ENCODE measurements around the gene ABCC6. TPM values are rescaled to one million over a fixed set of nuclear protein-coding genes. Genes with fewer than 3 reads are reported as not detected.
"Not testable (repeated sequence)": the region's sequence is repeated elsewhere in the genome, so short reads cannot be mapped to it uniquely, and the experiment has no call there.

The ABCC6 gene
- total RNA-seq, 6 experiments from 2014 or later = 54.9 to 115 (median 97.1) TPM

DNA sequence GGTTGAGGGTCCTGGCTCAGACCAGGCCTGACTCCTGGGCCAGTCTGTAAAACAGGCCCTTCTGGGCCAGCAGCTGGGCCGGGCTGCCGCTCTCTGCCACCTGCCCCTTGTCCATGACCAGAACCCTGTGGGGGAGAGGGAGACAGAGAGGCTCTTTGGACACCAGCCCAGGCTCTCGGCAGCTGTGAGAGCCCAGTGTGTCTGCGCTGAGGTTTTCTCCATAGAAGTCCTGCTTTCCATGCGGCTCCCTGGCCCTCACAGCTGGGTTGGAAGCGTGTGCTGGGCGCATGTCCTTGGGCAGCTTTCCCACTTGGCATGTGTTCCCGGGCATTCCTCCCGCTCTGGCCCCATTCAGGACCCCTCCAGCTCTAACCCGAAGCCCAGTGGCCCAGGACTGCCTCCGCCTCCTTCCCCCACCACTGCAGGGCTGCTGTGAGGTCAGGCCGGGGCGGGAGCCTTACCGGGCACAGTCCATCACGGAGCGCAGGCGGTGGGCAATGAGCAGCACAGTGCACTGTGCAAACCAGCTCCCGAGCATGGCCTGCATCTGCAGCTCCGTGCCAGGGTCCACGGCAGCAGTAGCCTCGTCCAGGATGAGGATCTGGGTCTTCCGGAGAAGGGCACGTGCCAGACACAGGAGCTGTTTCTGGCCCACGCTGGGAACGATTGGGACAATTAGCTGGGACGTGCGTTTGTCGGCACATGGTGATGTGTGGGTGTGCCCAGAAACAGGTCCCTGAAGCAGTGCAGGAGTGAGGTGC, 73.0 kb downstream of the ABCC6 start:
- DNase-seq = peak; percentile 69 to 95 (median 91)
- intact Hi-C loops (cut with DNase I) = no loop called here
- peak; percentile 56 to 80 (median 70) for ATAC-seq
- no peaks in the 10 kb centered on the region for H3K27me3 ChIP-seq
- TF ChIP-seq, protein P1, sequence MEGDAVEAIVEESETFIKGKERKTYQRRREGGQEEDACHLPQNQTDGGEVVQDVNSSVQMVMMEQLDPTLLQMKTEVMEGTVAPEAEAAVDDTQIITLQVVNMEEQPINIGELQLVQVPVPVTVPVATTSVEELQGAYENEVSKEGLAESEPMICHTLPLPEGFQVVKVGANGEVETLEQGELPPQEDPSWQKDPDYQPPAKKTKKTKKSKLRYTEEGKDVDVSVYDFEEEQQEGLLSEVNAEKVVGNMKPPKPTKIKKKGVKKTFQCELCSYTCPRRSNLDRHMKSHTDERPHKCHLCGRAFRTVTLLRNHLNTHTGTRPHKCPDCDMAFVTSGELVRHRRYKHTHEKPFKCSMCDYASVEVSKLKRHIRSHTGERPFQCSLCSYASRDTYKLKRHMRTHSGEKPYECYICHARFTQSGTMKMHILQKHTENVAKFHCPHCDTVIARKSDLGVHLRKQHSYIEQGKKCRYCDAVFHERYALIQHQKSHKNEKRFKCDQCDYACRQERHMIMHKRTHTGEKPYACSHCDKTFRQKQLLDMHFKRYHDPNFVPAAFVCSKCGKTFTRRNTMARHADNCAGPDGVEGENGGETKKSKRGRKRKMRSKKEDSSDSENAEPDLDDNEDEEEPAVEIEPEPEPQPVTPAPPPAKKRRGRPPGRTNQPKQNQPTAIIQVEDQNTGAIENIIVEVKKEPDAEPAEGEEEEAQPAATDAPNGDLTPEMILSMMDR (IDR thresholded peaks at IDR 0.05) = no peak
- TF ChIP-seq POLR2A (IDR thresholded peaks at IDR 0.05) = no peak
- 34% methylated on average over 11 of the region's 28 CpGs for WGBS (ENCODE audit: insufficient coverage, low coverage, low lambda C conversion rate, missing lambda C conversion rate)
- peaks cover 0 to 32% (median 7%) of the 10 kb centered on the region in 4 donors for H3K36me3 ChIP-seq
- H3K27ac ChIP-seq = peak overlapping the region; percentile 38 to 93 (median 62)
- H3K4me1 ChIP-seq = peaks cover 0 to 49% (median 20%) of the 10 kb centered on the region in 4 donors
- peak overlapping the region in 1 of 3 donors; percentile 10 for H3K4me3 ChIP-seq
- H3K9me3 ChIP-seq = no peaks in the 10 kb centered on the region

DNA sequence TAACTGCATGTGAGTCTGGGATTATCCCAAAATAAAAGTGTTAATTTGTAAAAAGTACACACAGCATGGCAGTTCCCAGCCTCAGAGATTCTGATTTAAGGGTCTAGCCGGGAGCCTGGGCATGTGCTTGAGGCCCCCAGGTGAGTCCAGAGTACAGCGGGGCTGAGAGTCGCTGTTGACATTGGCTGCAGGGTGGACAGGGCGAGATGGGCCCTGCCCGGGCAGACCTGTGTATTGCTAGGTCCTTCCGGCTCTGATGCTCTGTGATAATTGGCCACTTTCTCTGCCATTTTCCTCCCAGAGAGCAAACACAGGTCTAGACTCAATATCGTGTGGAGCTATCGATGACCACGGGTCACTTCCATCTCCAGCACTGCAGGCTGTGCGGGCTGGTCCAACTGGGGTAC, 73.6 kb downstream of the ABCC6 start:
- TF ChIP-seq, protein P1 (IDR thresholded peaks at IDR 0.05) = no peak
- TF ChIP-seq POLR2A (IDR thresholded peaks at IDR 0.05) = no peak
- WGBS (ENCODE audit: insufficient coverage, low coverage, low lambda C conversion rate, missing lambda C conversion rate) = 33% methylated on average over 1 of the region's 10 CpGs
- DNase-seq = peak; percentile 64 to 88 (median 88)
- Histone ChIP-seq H3K36me3 (peaks cover 0 to 28% (median 6%) of the 10 kb centered on the region in 4 donors), H3K27me3 (no peaks in the 10 kb centered on the region), H3K27ac (peak overlapping the region; percentile 38 to 93 (median 62)), H3K9me3 (no peaks in the 10 kb centered on the region), H3K4me1 (peaks cover 0 to 49% (median 20%) of the 10 kb centered on the region in 4 donors), H3K4me3 (peak overlapping the region in 1 of 3 donors; percentile 10)
- intact Hi-C loops (cut with DNase I) = no loop called here
- peak; percentile 58 to 78 (median 70) for ATAC-seq

DNA sequence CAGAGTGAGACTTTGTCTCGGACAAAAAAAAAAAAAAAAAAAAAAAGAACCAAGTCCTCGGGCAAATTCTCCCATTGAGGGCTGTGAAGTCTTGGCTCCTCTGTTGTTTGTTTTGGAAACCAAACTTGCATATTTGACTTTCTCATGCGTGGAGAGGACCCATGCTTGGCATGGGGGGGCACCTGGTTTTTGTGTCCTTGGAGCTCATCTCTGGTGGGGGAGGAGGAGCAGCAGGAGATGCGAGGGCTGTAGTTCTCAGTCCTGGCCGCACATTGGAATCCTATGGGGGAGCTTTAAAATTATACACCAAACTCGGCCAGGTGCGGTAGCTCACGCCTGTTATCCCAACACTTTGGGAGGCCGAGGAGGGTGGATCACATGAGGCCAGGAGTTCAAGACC, 74.5 kb downstream of the ABCC6 start:
- Histone ChIP-seq H3K36me3 (peaks cover 0 to 19% (median 2%) of the 10 kb centered on the region in 4 donors), H3K27ac (peak overlapping the region in 1 of 3 donors; percentile 93), H3K9me3 (no peaks in the 10 kb centered on the region), H3K27me3 (no peaks in the 10 kb centered on the region), H3K4me3 (no peak overlapping the region), H3K4me1 (peaks cover 0 to 49% (median 20%) of the 10 kb centered on the region in 4 donors)
- WGBS (ENCODE audit: insufficient coverage, low coverage, low lambda C conversion rate, missing lambda C conversion rate) = 19% methylated on average over 9 of the region's 9 CpGs
- peak in 2 of 3 donors; percentile 76 to 79 for DNase-seq
- TF ChIP-seq, protein P1 (IDR thresholded peaks at IDR 0.05) = no peak
- no peak for TF ChIP-seq POLR2A (IDR thresholded peaks at IDR 0.05)
- intact Hi-C loops (cut with DNase I) = no loop called here
- peak; percentile 3 to 40 (median 22) for ATAC-seq

DNA sequence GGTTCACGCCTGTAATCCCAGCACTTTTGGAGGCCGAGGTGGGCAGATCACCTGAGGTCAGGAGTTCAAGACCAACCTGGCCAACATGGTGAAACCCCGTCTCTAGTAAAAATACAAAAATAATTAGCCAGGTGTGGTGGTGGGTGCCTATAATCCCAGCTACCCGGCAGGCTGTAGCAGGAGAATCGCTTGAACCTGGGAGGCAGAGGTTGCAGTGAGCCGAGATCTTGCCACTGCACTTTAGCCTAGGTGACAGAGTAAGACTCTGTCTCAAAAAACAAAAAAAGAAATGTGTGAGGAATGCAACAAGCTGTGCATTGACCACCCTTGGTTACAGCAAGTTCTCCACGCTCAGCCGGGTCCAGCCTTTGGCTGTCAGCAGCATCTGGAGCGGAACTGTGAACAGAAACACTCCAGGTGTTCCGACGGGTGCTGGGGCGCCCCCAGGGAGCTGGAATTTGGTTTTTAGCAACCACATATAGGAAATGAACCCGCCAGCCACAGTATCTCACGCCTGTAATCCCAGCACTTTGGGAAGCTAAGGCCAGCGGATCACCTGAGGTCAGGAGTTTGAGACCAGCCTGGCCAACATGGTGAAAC, 75.2 kb downstream of the ABCC6 start:
- H3K9me3 ChIP-seq; ATAC-seq; DNase-seq; H3K4me3 ChIP-seq; intact Hi-C loops (cut with DNase I); H3K27me3 ChIP-seq: not testable (repeated sequence)
- peaks cover 0 to 13% (median 2%) of the 10 kb centered on the region in 4 donors for H3K36me3 ChIP-seq
- H3K4me1 ChIP-seq = peaks cover 0 to 49% (median 20%) of the 10 kb centered on the region in 4 donors
- WGBS (ENCODE audit: insufficient coverage, low coverage, low lambda C conversion rate, missing lambda C conversion rate) = 37% methylated on average over 11 of the region's 15 CpGs
- H3K27ac ChIP-seq = peak overlapping the region in 1 of 3 donors; percentile 93
